HG02973 (cell line): ENCODE results near the gene ADCY1.

Experiments
- ATAC-seq: cut with Tn5 transposase; IDR thresholded peaks from one replicate; pipeline ENCODE4 v1.9.1; 2021; ENCODE audit warnings: moderate library complexity; ENCODE audit not compliant: unreplicated experiment

ADCY1 gene

DNA sequence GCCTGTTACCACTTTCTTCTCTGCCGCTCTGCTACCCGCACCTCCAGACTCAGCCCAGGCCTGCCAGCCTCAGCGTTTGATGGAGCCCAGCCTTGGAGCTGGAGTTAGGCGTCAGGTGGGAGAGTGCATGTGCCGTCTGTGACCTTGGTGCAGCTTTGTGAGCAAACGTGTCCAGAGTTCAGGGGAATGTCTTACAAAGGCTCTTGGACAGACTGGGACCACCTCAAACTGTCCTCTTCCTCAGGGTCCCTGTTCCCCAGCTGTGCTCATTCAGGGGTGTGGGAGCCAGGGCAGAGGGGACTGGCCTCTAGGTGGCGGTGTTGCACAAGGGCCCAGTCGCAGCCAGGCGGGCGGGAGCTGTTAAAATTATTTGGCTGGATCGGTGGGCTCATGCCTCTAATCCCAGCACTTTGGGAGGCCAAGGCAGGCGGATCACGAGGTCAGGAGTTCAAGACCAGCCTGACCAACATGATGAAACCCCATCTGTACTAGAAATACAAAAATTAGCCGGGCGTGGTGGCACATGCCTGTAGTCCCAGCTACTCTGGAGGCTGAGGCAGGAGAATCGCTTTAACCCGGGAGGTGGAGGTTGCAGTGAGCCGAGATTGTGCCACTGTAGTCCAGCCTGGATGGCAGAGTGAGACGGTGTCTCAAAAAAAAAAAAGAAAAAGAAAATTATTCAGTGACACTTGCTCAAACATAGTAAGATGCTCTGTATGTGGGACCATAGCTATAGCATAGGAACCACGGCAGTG is 89.2 kb downstream of the ADCY1 start:
- no peak for ATAC-seq

- no peak for ATAC-seq
Observed at GRCh38 chr7:45663965-45664633, 89.9 kb downstream of the ADCY1 start.

GRCh38 chr7:45665172-45665571 is 91.0 kb downstream of the ADCY1 start:
- ATAC-seq: no peak

GRCh38 chr7:45670227-45670626 is 96.1 kb downstream of the ADCY1 start:
- ATAC-seq: no peak

DNA sequence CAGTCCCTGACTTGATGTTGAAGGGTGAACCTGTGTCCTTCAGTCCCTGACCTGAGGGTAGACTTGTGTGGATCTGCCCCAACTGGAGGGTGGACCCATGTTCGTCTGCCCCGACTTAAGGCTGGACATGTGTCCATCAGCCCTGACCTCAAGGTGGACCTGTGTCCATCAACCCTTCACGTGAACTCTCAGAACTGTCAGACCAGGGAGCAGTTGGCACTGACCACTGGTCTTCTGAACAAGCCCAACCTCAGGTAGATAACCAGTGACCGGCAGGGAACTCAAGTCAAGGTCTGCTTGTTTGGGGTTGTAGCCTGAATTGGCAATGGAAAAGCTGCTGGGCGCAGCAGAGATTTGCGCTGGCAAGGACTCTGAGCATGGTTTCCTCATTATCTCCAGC is 96.5 kb downstream of the ADCY1 start:
- ATAC-seq: no peak

GRCh38 chr7:45677311-45677900 is 103.2 kb downstream of the ADCY1 start:
- no peak for ATAC-seq

DNA sequence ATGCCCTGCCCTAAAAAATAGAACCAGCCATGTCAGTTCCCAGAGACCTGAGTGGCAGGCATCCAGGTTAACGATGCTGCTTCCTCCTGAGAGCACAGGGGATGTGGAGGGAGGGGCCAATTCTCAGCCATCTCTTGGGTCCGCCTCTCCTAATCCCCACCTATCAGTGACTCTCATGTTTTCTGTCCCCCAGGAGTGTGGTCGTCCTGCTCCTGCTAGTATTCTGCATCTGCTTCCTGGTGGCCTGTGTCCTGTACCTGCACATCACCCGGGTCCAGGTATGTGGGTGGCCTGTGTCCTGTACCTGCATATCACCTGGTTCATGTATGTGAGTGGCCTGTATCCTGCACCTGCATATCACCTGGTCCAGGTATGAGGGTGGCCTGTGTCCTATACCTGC is 105.3 kb downstream of the ADCY1 start:
- ATAC-seq: no peak

DNA sequence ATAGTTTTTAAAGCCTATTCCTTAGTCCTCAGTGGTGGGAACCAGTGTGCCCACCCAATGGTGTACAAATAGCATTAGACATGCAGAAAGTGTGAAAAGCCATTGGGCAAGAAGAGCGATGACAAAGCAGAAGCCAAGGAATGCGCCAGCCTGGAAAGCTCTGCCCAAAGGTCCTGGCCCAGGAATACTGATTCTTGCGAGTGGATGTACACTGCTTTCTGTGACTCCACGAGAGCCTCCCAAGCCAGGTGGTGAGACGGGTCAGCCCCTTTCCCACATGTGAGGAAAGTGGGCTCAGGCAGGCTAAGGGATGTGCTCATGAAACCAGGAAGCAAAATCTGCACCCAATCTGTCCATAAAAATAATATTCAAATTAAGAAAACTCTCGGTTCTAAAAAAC is 106.6 kb downstream of the ADCY1 start:
- no peak for ATAC-seq

DNA sequence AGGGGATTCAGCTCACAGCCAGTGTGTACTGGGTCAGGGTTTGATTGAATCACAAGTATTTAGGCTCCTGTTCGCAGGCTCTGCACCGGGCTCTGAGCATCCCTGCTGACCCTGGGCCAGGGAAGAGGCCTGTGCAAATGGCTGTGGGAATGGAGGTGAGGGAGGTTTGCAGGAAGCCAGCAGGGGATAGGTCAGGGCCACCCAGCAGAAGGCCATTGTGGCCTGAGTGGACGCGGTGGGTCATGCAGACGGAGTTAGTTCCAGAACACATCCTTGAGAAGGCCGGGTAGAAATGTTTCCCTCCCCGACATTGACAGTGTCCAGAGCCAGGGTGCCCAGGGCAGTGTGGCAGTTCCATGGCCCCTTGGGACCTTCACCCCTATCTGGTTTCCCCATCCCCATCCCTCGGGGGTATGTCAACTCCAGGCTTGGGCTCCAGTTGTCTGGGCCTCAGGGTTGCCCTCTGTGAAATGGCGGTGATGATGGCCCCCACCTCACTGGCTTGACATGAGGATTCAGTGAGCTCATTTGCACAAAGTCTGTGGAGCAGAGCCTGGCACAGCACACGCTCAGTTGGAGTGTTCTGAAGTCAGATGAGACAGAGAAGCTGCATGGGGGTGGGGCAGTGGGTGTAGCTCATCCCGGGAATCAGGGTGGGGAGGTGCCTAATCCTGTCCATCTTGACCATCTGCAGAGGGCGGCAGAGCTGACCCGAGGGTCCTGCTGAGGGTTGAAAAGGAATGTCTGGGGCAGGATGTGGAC is 107.6 kb downstream of the ADCY1 start:
- no peak for ATAC-seq

- ATAC-seq: no peak
Observed at GRCh38 chr7:45682358-45682735, 108.2 kb downstream of the ADCY1 start.

DNA sequence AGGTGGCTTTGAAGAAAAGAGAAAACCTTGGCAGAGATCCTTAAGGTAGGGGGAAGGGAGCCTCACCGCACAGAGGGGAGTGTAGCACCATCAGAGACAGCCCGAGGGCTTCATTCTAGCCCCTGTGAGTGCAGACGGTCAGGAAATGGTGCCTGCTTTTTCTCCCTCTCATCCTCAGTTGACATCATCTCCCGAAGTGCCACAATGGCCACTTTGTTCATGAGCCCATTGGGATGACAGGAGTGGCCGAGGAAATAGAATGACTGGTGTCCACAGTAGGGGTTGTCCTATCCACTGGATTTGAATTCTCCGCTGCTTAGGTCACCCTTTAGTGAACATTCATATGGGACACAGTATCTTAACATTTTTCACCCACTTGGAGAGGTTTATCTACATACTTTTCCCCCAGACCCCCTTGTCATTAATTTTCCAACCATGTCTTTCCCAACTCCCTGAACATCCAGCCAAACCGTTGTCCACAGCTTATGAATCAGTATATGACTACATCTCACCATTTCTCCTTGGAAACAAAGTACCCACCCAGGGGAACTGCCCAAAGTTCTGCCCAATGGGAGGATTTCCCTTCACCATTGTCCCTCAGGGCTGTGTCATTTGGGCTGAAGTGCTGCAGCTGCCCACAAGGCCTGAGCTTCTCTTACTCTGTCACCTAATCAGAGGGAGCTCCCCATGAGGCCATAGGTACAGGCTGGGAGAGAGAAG is 108.8 kb downstream of the ADCY1 start:
- ATAC-seq: no peak

GRCh38 chr7:45683556-45684148 is 109.5 kb downstream of the ADCY1 start:
- no peak for ATAC-seq

- no peak for ATAC-seq
Observed at GRCh38 chr7:45684910-45685618, 110.9 kb downstream of the ADCY1 start.

DNA sequence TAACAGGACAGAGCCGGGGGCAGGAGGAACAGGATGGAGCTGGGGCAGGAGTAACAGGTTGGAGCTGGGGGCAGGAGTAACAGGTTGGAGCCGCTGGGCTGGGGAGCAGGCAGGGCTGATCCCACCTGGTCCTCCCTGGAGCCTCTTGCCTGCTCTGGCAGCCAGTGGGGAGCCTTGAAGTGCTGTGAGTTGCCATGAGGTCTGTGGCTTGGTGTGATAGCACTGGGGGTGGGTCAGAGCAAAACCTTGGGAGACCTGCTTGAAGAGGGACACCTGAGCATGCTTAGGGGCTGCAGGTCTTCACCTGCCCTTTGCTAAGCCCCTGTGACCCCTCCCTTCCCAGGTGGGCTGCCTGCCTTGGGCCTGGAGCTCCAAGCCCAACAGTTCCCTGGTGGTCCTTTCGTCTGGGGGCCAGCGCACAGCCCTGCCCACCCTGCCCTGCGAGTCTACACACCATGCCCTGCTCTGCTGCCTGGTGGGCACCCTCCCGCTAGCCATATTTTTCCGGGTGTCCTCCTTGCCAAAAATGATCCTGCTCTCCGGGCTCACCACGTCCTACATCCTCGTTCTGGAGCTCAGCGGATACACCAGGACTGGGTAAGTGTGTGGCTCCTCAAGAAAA is 111.6 kb downstream of the ADCY1 start:
- ATAC-seq: no peak

DNA sequence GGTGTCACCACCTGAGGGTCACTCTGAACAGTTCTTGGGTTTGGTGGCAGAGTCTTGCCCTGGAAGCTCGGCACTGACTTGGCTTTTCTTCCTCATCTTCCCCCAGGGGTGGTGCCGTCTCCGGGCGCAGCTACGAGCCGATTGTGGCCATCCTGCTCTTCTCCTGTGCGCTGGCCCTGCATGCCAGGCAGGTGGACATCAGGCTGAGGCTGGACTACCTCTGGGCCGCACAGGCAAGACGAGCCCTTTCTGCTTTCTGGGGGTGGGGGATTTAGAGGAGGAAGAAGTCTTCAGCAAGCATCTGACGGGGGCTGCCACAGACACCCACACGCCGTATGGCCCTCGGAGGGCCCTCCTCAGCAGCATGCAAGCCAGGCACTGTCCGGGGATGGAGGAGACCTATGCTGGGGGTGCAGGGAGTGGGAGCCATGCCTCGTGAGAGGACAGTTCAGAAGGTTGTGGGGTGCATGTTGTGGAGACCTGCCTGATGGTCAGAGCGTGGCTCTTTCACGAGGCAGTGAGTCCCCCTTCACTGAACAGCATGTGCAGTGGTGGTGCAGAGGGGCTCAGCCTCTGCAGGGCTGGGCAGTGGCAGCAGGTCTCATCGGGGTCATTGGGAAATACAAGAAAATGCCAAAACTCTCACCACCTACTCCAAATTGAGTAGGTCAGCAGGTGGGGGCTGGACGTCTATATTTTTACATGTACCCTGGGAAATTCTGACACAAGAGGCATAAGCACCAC is 112.4 kb downstream of the ADCY1 start:
- ATAC-seq: no peak

DNA sequence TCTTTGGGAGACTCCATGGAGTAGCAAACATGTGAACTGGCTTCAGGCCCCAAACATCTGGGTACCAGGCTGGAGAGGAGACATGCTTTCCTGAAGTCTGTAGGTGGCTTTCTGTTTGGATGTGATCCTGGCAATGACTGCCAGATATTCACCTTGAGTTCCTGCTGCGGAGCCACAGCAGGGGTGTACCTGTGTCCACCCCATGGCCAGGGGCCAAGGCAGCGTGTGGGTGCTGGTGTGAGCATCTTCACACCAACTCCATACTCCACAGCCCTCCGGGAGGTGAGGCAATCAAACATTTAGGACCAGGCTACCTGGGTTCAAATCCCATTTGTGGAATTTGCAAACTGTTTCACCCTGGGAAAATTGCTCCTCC is 113.0 kb downstream of the ADCY1 start:
- no peak for ATAC-seq

GRCh38 chr7:45687721-45688120 is 113.6 kb downstream of the ADCY1 start:
- no peak for ATAC-seq

DNA sequence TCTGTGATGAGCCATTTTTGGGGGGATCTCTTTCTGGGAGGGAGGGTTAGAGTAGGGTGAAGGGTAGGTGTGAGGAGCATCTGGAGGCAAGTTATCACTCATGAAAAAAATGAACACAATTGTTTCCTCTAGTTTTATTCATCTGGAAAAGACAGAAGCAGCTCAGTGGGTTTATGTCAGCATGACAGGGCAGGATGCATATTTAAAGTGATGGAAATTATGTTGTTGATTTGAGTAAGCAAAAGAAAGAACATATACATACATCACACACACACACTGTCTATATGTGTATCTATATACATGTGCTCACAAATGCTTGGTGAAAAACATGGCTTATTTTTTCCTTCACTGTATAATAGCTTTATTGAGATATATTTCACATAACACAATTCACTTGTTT is 114.2 kb downstream of the ADCY1 start:
- ATAC-seq: no peak
